Endothelial cell of umbilical vein (primary cell): ENCODE data around the gene CCBE1. TPM values are rescaled to one million over a fixed set of nuclear protein-coding genes. Genes with fewer than 3 reads are reported as not detected.

Source experiments
- BruUV-seq: library from RNA; stranded (reverse); fragments of 400-500 nt; replicated peaks from 2 replicates; lab custom pipeline; 2021; lab: Mats Ljungman, UMichigan
- CTCF ChIA-PET: fragments of 300-600, 350-600 bp; sonication (Branson Sonifier 250); formaldehyde crosslinking; loops from one replicate; lab custom pipeline; 2021; ENCODE audit warnings: antibody characterized with exemption, inconsistent platforms; lab: Charles Lee
- POLR2A ChIA-PET: fragments of 300-600, 350-600 bp; sonication (Branson Sonifier 250); formaldehyde crosslinking; loops from one replicate; lab custom pipeline; 2021; ENCODE audit warnings: antibody characterized with exemption, inconsistent platforms; lab: Charles Lee
- DNase-seq: peaks from one replicate; pipeline ENCODE4 v3.0.0-alpha.2; 2011; ENCODE audit warnings: low read depth, low spot score
- FAIRE-seq: peaks from 2 replicates; lab custom pipeline; 2011; peaks lifted over from hg19 to GRCh38; lab: Jason Lieb, UNC
- H2AFZ ChIP-seq: 2 replicates; pipeline ENCODE4 v1.6.0; 2012; ENCODE audit warnings: low read depth, low read length, control low read depth, inconsistent platforms
- H3K27ac ChIP-seq: 2 replicates; pipeline ENCODE4 v1.5.1; 2011; ENCODE audit warnings: low read depth, mild to moderate bottlenecking, control low read depth, low read length, moderate library complexity; ENCODE audit not compliant: insufficient read depth
- H3K27me3 ChIP-seq, 2 experiments: 2 replicates each; pipeline versions ENCODE4 v1.6.0 to v1.6.1; 2011; ENCODE audit warnings: low read length in 2 of 2, mixed read lengths in 1 of 2; ENCODE audit not compliant: control insufficient read depth in 2 of 2, insufficient read depth in 2 of 2
- H3K36me3 ChIP-seq, 2 experiments: 2 replicates in 1 of 2; 3 replicates in 1 of 2; pipeline ENCODE4 v1.5.1; 2011; ENCODE audit warnings: low read length in 2 of 2, mild to moderate bottlenecking in 1 of 2, moderate library complexity in 1 of 2; ENCODE audit not compliant: control insufficient read depth in 2 of 2, insufficient read depth in 2 of 2; ENCODE audit errors: extremely low read depth in 1 of 2
- H3K4me1 ChIP-seq: 3 replicates; pipeline ENCODE4 v1.5.1; 2011; ENCODE audit warnings: mild to moderate bottlenecking, low read length; ENCODE audit not compliant: control insufficient read depth, insufficient read depth; ENCODE audit errors: extremely low read depth
- H3K4me2 ChIP-seq: 2 replicates; pipeline ENCODE4 v1.6.1; 2011; ENCODE audit warnings: low read length, control low read depth, mixed read lengths; ENCODE audit not compliant: insufficient read depth
- H3K4me3 ChIP-seq, 3 experiments: fragments of 200-600 bp in 1 of 3; sonication (generic), shearing (Covaris generic) in 1 of 3; replicated peaks in 1 of 3; 2 replicates each; pipeline ENCODE4 v1.5.1; 2011 to 2016; ENCODE audit warnings: control low read depth in 3 of 3, low read length in 3 of 3, mild to moderate bottlenecking in 2 of 3, inconsistent platforms in 1 of 3, low read depth in 1 of 3, moderate library complexity in 1 of 3; ENCODE audit not compliant: insufficient read depth in 1 of 3
- H3K79me2 ChIP-seq: 2 replicates; pipeline ENCODE4 v1.6.0; 2012; ENCODE audit warnings: low read length, inconsistent platforms; ENCODE audit not compliant: control insufficient read depth, insufficient read depth
- H3K9ac ChIP-seq: replicated peaks from 2 replicates; pipeline ENCODE3; 2011; ENCODE audit warnings: low read length, control low read depth; ENCODE audit not compliant: insufficient read depth; ENCODE audit errors: extremely low read depth
- H3K9me1 ChIP-seq: replicated peaks from 3 replicates; pipeline ENCODE4 v1.6.0; 2011; ENCODE audit warnings: mild to moderate bottlenecking, low read length; ENCODE audit not compliant: control insufficient read depth, insufficient read depth; ENCODE audit errors: extremely low read depth
- H3K9me3 ChIP-seq: replicated peaks from 2 replicates; pipeline ENCODE4 v1.5.1; 2012; ENCODE audit warnings: low read length, inconsistent platforms; ENCODE audit not compliant: control insufficient read depth, insufficient read depth
- H4K20me1 ChIP-seq: replicated peaks from 2 replicates; pipeline ENCODE3; 2011; ENCODE audit warnings: mild to moderate bottlenecking, low read length; ENCODE audit not compliant: control insufficient read depth, insufficient read depth; ENCODE audit errors: extremely low read depth
- CTCF ChIP-seq, 2 donors: IDR thresholded peaks; 1 replicate in 1 of 2; 2 replicates in 1 of 2; pipeline ENCODE4 v1.5.1; 2011; ENCODE audit warnings: low read length in 2 of 2, mild to moderate bottlenecking in 2 of 2, moderate library complexity in 2 of 2, control low read depth in 1 of 2, inconsistent platforms in 1 of 2, low read depth in 1 of 2; ENCODE audit not compliant: insufficient read depth in 1 of 2; ENCODE audit errors: extremely low read depth in 1 of 2
- EZH2 ChIP-seq: IDR thresholded peaks from 2 replicates; pipeline ENCODE4 v1.6.1; 2012; ENCODE audit warnings: borderline replicate concordance, low read depth, mild to moderate bottlenecking, moderate library complexity, low read length, inconsistent platforms; ENCODE audit not compliant: severe bottlenecking
- FOS ChIP-seq: IDR thresholded peaks from 2 replicates; pipeline ENCODE4 v1.6.1; 2011; ENCODE audit warnings: mild to moderate bottlenecking, low read length, moderate library complexity, borderline replicate concordance; ENCODE audit not compliant: insufficient read depth
- GATA2 ChIP-seq: IDR thresholded peaks from 2 replicates; pipeline ENCODE4 v1.7.0; 2011; ENCODE audit warnings: low read depth, mild to moderate bottlenecking, moderate library complexity, mixed read lengths, low read length; ENCODE audit not compliant: insufficient read length, insufficient read depth
- JUN ChIP-seq: IDR thresholded peaks from 2 replicates; pipeline ENCODE4 v1.6.1; 2011; ENCODE audit warnings: borderline replicate concordance, low read depth; ENCODE audit not compliant: insufficient read length, insufficient read depth
- MAX ChIP-seq: IDR thresholded peaks from 2 replicates; pipeline ENCODE4 v1.6.1; 2011; ENCODE audit not compliant: insufficient read depth, insufficient read length
- MYC ChIP-seq: IDR thresholded peaks from one replicate; pipeline ENCODE4 v1.6.1; 2011; ENCODE audit warnings: mild to moderate bottlenecking, low read depth, low read length
- POLR2A ChIP-seq: IDR thresholded peaks from 2 replicates; pipeline ENCODE4 v1.6.1; 2012; ENCODE audit warnings: low read depth, mild to moderate bottlenecking, control low read depth, low read length
- POLR2AphosphoS5 ChIP-seq: IDR thresholded peaks from 2 replicates; pipeline ENCODE4 v1.6.1; 2012; ENCODE audit warnings: low read depth, mild to moderate bottlenecking, control low read depth, low read length, moderate library complexity; ENCODE audit not compliant: insufficient read depth
- dilution Hi-C: fragments of 300-500 bp; cut with MboI; formaldehyde crosslinking; loops from one replicate; pipeline ENCODE4 v1.15.0; 2019; ENCODE audit warnings: low sequenced_read_pairs; ENCODE audit not compliant: extremely low pct_ligation_motif_present
- intact Hi-C: fragments of 100-400 bp; cut with micrococcal nuclease; formaldehyde crosslinking; loops from one replicate; pipeline ENCODE4 v1.10.0; 2022
- polyA plus RNA-seq, 4 experiments: library from polyadenylated mRNA; depleted of rRNA in 3 of 4; stranded (reverse) in 3 of 4; unstranded in 1 of 4; fragments of >200 nt; gene quantifications; 2 replicates each; pipeline versions ENCODE4 v1.2.1 to v1.2.3, GENCODE V29; 2011 to 2012; ENCODE audit warnings: missing spikeins in 1 of 4
- total RNA-seq: library from RNA; stranded (reverse); gene quantifications from 2 replicates; pipeline ENCODE4 v1.2.3, GENCODE V29; 2021

The CCBE1 gene
- total and polyA plus RNA-seq, 2 donors (not counting 3 experiments of a cell fraction or from before 2014, with no cell fraction given) = 0.04 TPM; not detected in 1

- DNase-seq (no peak), FAIRE-seq (no peak)
- Histone ChIP-seq H3K4me2 (no peak overlapping the region), H3K4me1 (no peaks in the 10 kb centered on the region), H3K79me2 (no peaks in the 10 kb centered on the region), H3K9me1 (no peaks in the 10 kb centered on the region), H3K9me3 (no peaks in the 10 kb centered on the region), H3K4me3 (no peak overlapping the region), H3K36me3 (no peaks in the 10 kb centered on the region), H3K27me3 (no peaks in the 10 kb centered on the region), H3K9ac (no peak overlapping the region), H2AFZ (no peak overlapping the region), H3K27ac (no peak overlapping the region), H4K20me1 (no peaks in the 10 kb centered on the region)
- intact Hi-C loops (no loop called here), dilution Hi-C loops (no loop called here)
- BruUV-seq = no TSS peak
- no peak for TF ChIP-seq FOS
- CTCF ChIA-PET = interaction anchor here (2.2 kb wide), 1 partner anchor 39 kb away, joined by 5 read pairs; the partner anchor contains the start of gene CCBE1
- POLR2A ChIA-PET = no interaction called here
These were observed 38.8 kb upstream of the CCBE1 start for GRCh38 chr18:59736061-59736460.

GRCh38 chr18:59735269-59735860 lies 38.1 kb upstream of the CCBE1 start:
- H3K4me2 ChIP-seq = no peak overlapping the region
- FAIRE-seq (no peak), DNase-seq (no peak)
- BruUV-seq = no TSS peak
- H3K27ac ChIP-seq = no peak overlapping the region
- dilution Hi-C loops = no loop called here
- no peak overlapping the region for H3K9ac ChIP-seq
- intact Hi-C loops = no loop called here
- H3K4me3 ChIP-seq = no peak overlapping the region
- H3K79me2 ChIP-seq = no peaks in the 10 kb centered on the region
- ChIA-PET CTCF (interaction anchor here (2.2 kb wide), 1 partner anchor 38 kb away, joined by 5 read pairs; the partner anchor contains the start of gene CCBE1), POLR2A (interaction anchor here (0.6 kb wide), 1 partner anchor 29 kb away, joined by 4 read pairs; no protein-coding TSS in a partner anchor)
- H3K9me1 ChIP-seq = no peaks in the 10 kb centered on the region
- TF ChIP-seq POLR2A (no peak), GATA2 (no peak), POLR2AphosphoS5 (no peak), EZH2 (no peak), CTCF (IDR thresholded peaks at IDR 0.05; ENCODE audit: extremely low read depth in 1 of 2, insufficient read depth in 1 of 2, low read depth in 1 of 2, low read length in 2 of 2) (no peak), FOS (no peak), MAX (no peak), MYC (no peak), JUN (no peak)
- no peaks in the 10 kb centered on the region for H4K20me1 ChIP-seq
- no peaks in the 10 kb centered on the region for H3K9me3 ChIP-seq
- no peaks in the 10 kb centered on the region for H3K36me3 ChIP-seq
- H3K27me3 ChIP-seq = no peaks in the 10 kb centered on the region
- H2AFZ ChIP-seq = no peak overlapping the region
- no peaks in the 10 kb centered on the region for H3K4me1 ChIP-seq
